ENCODE results near the gene CPSF3. TPM values are rescaled to one million over a fixed set of nuclear protein-coding genes. Genes with fewer than 3 reads are reported as not detected.
A peak's percentile ranks its signal among the peaks of the same experiment; 100 is the strongest.

CPSF3 gene
- total and polyA plus RNA-seq, 2 of the 13 experiments (the other 11 are each of a cell fraction or from before 2014, with no cell fraction given) = 19.8 to 93.0 TPM

GRCh38 chr2:9420495-9420894 is 3.0 kb upstream of the CPSF3 start (continued):
- TF ChIP-seq SYNCRIP (IDR thresholded peaks at IDR 0.05; ENCODE audit: insufficient read depth, low read depth, low read length) (no peak), ZNF687 (CRISPR knock-in tag; IDR thresholded peaks at IDR 0.05) (peak; percentile 61), ZNF496 (CRISPR knock-in tag; IDR thresholded peaks at IDR 0.05; ENCODE audit: insufficient replicate concordance) (no peak), TOE1 (CRISPR knock-in tag; IDR thresholded peaks at IDR 0.05) (no peak), ZNF143 (CRISPR knock-in tag; IDR thresholded peaks at IDR 0.05) (no peak), ELK4 (CRISPR knock-in tag; IDR thresholded peaks at IDR 0.05; ENCODE audit: borderline replicate concordance) (no peak), ZNF264 (CRISPR knock-in tag; IDR thresholded peaks at IDR 0.05) (no peak), ZMYM3 (CRISPR knock-in tag; IDR thresholded peaks at IDR 0.05) (peak; percentile 52; the same call in 1 of the 2 replicates), SETDB1 (CRISPR knock-in tag; IDR thresholded peaks at IDR 0.05; ENCODE audit: borderline replicate concordance) (no peak), ETS1 (CRISPR knock-in tag; IDR thresholded peaks at IDR 0.05) (no peak), KMT2B (CRISPR knock-in tag; IDR thresholded peaks at IDR 0.05) (no peak), ZNF552 (CRISPR knock-in tag; IDR thresholded peaks at IDR 0.05; ENCODE audit: borderline replicate concordance) (0 out of 2 replicates have a peak, but pooled peaks have one; percentile 32), ZNF124 (CRISPR knock-in tag; IDR thresholded peaks at IDR 0.05) (no peak), ZFP41 (CRISPR knock-in tag; IDR thresholded peaks at IDR 0.05; ENCODE audit: borderline replicate concordance) (no peak), CCAR2 (optimal IDR thresholded peaks at IDR 0.05; ENCODE audit: low read depth, low read length) (no peak), NCOR1 (IDR thresholded peaks at IDR 0.05; ENCODE audit: borderline replicate concordance, low read length) (no peak)
- TF ChIP-seq, protein P1, sequence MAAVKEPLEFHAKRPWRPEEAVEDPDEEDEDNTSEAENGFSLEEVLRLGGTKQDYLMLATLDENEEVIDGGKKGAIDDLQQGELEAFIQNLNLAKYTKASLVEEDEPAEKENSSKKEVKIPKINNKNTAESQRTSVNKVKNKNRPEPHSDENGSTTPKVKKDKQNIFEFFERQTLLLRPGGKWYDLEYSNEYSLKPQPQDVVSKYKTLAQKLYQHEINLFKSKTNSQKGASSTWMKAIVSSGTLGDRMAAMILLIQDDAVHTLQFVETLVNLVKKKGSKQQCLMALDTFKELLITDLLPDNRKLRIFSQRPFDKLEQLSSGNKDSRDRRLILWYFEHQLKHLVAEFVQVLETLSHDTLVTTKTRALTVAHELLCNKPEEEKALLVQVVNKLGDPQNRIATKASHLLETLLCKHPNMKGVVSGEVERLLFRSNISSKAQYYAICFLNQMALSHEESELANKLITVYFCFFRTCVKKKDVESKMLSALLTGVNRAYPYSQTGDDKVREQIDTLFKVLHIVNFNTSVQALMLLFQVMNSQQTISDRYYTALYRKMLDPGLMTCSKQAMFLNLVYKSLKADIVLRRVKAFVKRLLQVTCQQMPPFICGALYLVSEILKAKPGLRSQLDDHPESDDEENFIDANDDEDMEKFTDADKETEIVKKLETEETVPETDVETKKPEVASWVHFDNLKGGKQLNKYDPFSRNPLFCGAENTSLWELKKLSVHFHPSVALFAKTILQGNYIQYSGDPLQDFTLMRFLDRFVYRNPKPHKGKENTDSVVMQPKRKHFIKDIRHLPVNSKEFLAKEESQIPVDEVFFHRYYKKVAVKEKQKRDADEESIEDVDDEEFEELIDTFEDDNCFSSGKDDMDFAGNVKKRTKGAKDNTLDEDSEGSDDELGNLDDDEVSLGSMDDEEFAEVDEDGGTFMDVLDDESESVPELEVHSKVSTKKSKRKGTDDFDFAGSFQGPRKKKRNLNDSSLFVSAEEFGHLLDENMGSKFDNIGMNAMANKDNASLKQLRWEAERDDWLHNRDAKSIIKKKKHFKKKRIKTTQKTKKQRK (IDR thresholded peaks at IDR 0.05; ENCODE audit: low read length) = no peak
- TF ChIP-seq, protein P2, sequence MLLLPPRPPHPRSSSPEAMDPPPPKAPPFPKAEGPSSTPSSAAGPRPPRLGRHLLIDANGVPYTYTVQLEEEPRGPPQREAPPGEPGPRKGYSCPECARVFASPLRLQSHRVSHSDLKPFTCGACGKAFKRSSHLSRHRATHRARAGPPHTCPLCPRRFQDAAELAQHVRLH (CRISPR knock-in tag; IDR thresholded peaks at IDR 0.05; ENCODE audit: borderline replicate concordance, low read depth) = peak; percentile 25; the same call in 1 of the 2 replicates
- TF ChIP-seq, protein P3, sequence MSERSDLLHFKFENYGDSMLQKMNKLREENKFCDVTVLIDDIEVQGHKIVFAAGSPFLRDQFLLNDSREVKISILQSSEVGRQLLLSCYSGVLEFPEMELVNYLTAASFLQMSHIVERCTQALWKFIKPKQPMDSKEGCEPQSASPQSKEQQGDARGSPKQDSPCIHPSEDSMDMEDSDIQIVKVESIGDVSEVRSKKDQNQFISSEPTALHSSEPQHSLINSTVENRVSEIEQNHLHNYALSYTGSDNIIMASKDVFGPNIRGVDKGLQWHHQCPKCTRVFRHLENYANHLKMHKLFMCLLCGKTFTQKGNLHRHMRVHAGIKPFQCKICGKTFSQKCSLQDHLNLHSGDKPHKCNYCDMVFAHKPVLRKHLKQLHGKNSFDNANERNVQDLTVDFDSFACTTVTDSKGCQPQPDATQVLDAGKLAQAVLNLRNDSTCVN (CRISPR knock-in tag; IDR thresholded peaks at IDR 0.05; ENCODE audit: borderline replicate concordance) = no peak
